Common myeloid progenitor, CD34-positive (primary cell): ENCODE data around the gene HOXB13.

Experiments used
- CTCF ChIA-PET: fragments of 350-600 bp; sonication (Branson Sonifier 250); formaldehyde crosslinking; loops from one replicate; lab custom pipeline; 2021; ENCODE audit warnings: antibody characterized with exemption; lab: Charles Lee
- POLR2A ChIA-PET: fragments of 350-600 bp; sonication (Branson Sonifier 250); formaldehyde crosslinking; loops from one replicate; lab custom pipeline; 2021; ENCODE audit warnings: antibody characterized with exemption; lab: Charles Lee
- DNase-seq, 3 donors: peaks; one replicate each; pipeline versions ENCODE4 v3.0.0 to v3.0.0-alpha.2; 2013
- H3K27ac ChIP-seq, 2 experiments: 1 replicate in 1 of 2; 2 replicates in 1 of 2; pipeline ENCODE4 v1.7.0; 2013; ENCODE audit warnings: inconsistent platforms in 2 of 2, low read length in 2 of 2, mild to moderate bottlenecking in 2 of 2, low read depth in 1 of 2, moderate library complexity in 1 of 2; ENCODE audit not compliant: severe bottlenecking in 2 of 2, insufficient read depth in 1 of 2, poor library complexity in 1 of 2
- H3K27me3 ChIP-seq, 5 experiments: replicated peaks in 2 of 5; 1 replicate in 3 of 5; 2 replicates in 2 of 5; pipeline versions ENCODE4 v1.6.1 to v1.7.0; 2013; ENCODE audit warnings: low read length in 4 of 5, mild to moderate bottlenecking in 2 of 5, moderate library complexity in 2 of 5, inconsistent platforms in 1 of 5; ENCODE audit not compliant: insufficient read depth in 5 of 5, control insufficient read depth in 4 of 5
- H3K36me3 ChIP-seq, 4 experiments: 1 replicate in 2 of 4; 2 replicates in 2 of 4; pipeline versions ENCODE4 v1.6.1 to v1.7.0; 2013; ENCODE audit warnings: low read length in 3 of 4, control low read depth in 1 of 4, mild to moderate bottlenecking in 1 of 4; ENCODE audit not compliant: control insufficient read depth in 4 of 4, insufficient read depth in 4 of 4
- H3K4me1 ChIP-seq, 4 experiments: 1 replicate in 3 of 4; 2 replicates in 1 of 4; pipeline versions ENCODE4 v1.6.1 to v1.7.1; 2013; ENCODE audit warnings: low read length in 3 of 4, mild to moderate bottlenecking in 3 of 4, control low read depth in 1 of 4, inconsistent platforms in 1 of 4, moderate library complexity in 1 of 4; ENCODE audit not compliant: control insufficient read depth in 4 of 4, insufficient read depth in 4 of 4; ENCODE audit errors: control extremely low read depth in 1 of 4
- H3K4me3 ChIP-seq, 7 experiments: 1 replicate in 4 of 7; 2 replicates in 3 of 7; pipeline versions ENCODE4 v1.5.1 to v1.7.0; 2013; ENCODE audit warnings: mild to moderate bottlenecking in 7 of 7, low read length in 6 of 7, moderate library complexity in 6 of 7, inconsistent platforms in 2 of 7, low read depth in 2 of 7, control low read depth in 1 of 7; ENCODE audit not compliant: insufficient read depth in 4 of 7, control insufficient read depth in 1 of 7; ENCODE audit errors: extremely low read depth in 1 of 7
- H3K9me3 ChIP-seq, 5 experiments: 1 replicate in 4 of 5; 2 replicates in 1 of 5; pipeline versions ENCODE4 v1.6.1 to v1.7.1; 2013; ENCODE audit warnings: low read length in 4 of 5, mild to moderate bottlenecking in 2 of 5, inconsistent platforms in 1 of 5, low read depth in 1 of 5, moderate library complexity in 1 of 5; ENCODE audit not compliant: control insufficient read depth in 4 of 5, insufficient read depth in 2 of 5; ENCODE audit errors: control extremely low read depth in 1 of 5
- WGBS: methylation state at CpG from one replicate; pipeline ENCODE4 v1.1.5; 2013; ENCODE audit not compliant: insufficient coverage; 5-methylcytosine and 5-hydroxymethylcytosine counted together

Gene HOXB13

GRCh38 chr17:48754500-48755261 is 26.1 kb upstream of the HOXB13 start:
- DNase-seq = no peak
- CTCF ChIA-PET = interaction anchor here (1.1 kb wide), 1 partner anchor 9 kb away, joined by 3 read pairs; no protein-coding TSS in a partner anchor
- Histone ChIP-seq H3K27me3 (peaks cover 33 to 65% (median 54%) of the 10 kb centered on the region in 5 experiments), H3K36me3 (no peaks in the 10 kb centered on the region), H3K4me3 (peak overlapping the region in 4 of 7 experiments; percentile 10 to 41 (median 26)), H3K9me3 (no peaks in the 10 kb centered on the region), H3K4me1 (peaks cover 4 to 24% (median 22%) of the 10 kb centered on the region in 4 experiments), H3K27ac (no peak overlapping the region)
- WGBS = 7% methylated on average over 49 of the region's 52 CpGs
- POLR2A ChIA-PET = no interaction called here

GRCh38 chr17:48753794-48754499 is 25.4 kb upstream of the HOXB13 start:
- Histone ChIP-seq H3K9me3 (no peaks in the 10 kb centered on the region), H3K36me3 (no peaks in the 10 kb centered on the region), H3K4me3 (no peak overlapping the region), H3K27ac (no peak overlapping the region), H3K4me1 (peaks cover 4 to 24% (median 22%) of the 10 kb centered on the region in 4 experiments), H3K27me3 (peaks cover 40 to 73% (median 60%) of the 10 kb centered on the region in 5 experiments)
- POLR2A ChIA-PET = no interaction called here
- DNase-seq = no peak
- 14% methylated on average over 19 of the region's 22 CpGs for WGBS
- CTCF ChIA-PET = interaction anchor here (1.4 kb wide), 2 partner anchors 10 to 39 kb away, joined by 3 to 6 read pairs; no protein-coding TSS in a partner anchor

GRCh38 chr17:48752399-48753288 is 24.1 kb upstream of the HOXB13 start:
- Histone ChIP-seq H3K27me3 (peaks cover 50 to 86% (median 61%) of the 10 kb centered on the region in 5 experiments), H3K9me3 (no peaks in the 10 kb centered on the region), H3K27ac (no peak overlapping the region), H3K4me3 (no peak overlapping the region), H3K36me3 (no peaks in the 10 kb centered on the region), H3K4me1 (peaks cover 4 to 24% (median 22%) of the 10 kb centered on the region in 4 experiments)
- ChIA-PET POLR2A (no interaction called here), CTCF (interaction anchor here (1.4 to 2.3 kb wide), 3 partner anchors 9 to 37 kb away, joined by 3 to 15 read pairs (median 6); partner anchors contain the start of genes PRAC1 and PRAC2)
- DNase-seq = no peak
- 12% methylated on average over 28 of the region's 43 CpGs for WGBS

GRCh38 chr17:48751733-48752398 is 23.3 kb upstream of the HOXB13 start:
- H3K36me3 ChIP-seq = no peaks in the 10 kb centered on the region
- peaks cover 50 to 93% (median 66%) of the 10 kb centered on the region in 5 experiments for H3K27me3 ChIP-seq
- H3K9me3 ChIP-seq = no peaks in the 10 kb centered on the region
- no peak overlapping the region for H3K4me3 ChIP-seq
- DNase-seq = no peak
- H3K4me1 ChIP-seq = peaks cover 0 to 16% (median 14%) of the 10 kb centered on the region in 4 experiments
- ChIA-PET POLR2A (interaction anchor here (1.1 kb wide), 1 partner anchor 16 kb away, joined by 3 read pairs; no protein-coding TSS in a partner anchor), CTCF (interaction anchor here (0.8 to 2.3 kb wide), 3 partner anchors 13 to 40 kb away, joined by 3 to 15 read pairs (median 3); partner anchors contain the start of genes PRAC1 and PRAC2)
- H3K27ac ChIP-seq = no peak overlapping the region
- 10% methylated on average over 13 of the region's 13 CpGs for WGBS

GRCh38 chr17:48751172-48751571 is 22.6 kb upstream of the HOXB13 start:
- no peak for DNase-seq
- Histone ChIP-seq H3K4me1 (peaks cover 0 to 13% (median 10%) of the 10 kb centered on the region in 4 experiments), H3K4me3 (no peak overlapping the region), H3K9me3 (no peaks in the 10 kb centered on the region), H3K27ac (no peak overlapping the region), H3K36me3 (no peaks in the 10 kb centered on the region), H3K27me3 (peaks cover 52 to 100% (median 73%) of the 10 kb centered on the region in 5 experiments)
- CTCF ChIA-PET = interaction anchor here (0.8 to 2.3 kb wide), 5 partner anchors 14 to 88 kb away, joined by 3 to 15 read pairs (median 3); partner anchors contain the start of genes PRAC1 and PRAC2
- 0% methylated on average over 1 of the region's 3 CpGs for WGBS
- POLR2A ChIA-PET = interaction anchor here (1.1 kb wide), 1 partner anchor 16 kb away, joined by 3 read pairs; no protein-coding TSS in a partner anchor
